ENCODE results near the gene DNAL4. TPM values are rescaled to one million over a fixed set of nuclear protein-coding genes. Genes with fewer than 3 reads are reported as not detected.

The DNAL4 gene
- total and polyA plus RNA-seq, 2 donors (not counting 3 experiments of a cell fraction or from before 2014, with no cell fraction given): 12.9 to 22.7 TPM

DNA sequence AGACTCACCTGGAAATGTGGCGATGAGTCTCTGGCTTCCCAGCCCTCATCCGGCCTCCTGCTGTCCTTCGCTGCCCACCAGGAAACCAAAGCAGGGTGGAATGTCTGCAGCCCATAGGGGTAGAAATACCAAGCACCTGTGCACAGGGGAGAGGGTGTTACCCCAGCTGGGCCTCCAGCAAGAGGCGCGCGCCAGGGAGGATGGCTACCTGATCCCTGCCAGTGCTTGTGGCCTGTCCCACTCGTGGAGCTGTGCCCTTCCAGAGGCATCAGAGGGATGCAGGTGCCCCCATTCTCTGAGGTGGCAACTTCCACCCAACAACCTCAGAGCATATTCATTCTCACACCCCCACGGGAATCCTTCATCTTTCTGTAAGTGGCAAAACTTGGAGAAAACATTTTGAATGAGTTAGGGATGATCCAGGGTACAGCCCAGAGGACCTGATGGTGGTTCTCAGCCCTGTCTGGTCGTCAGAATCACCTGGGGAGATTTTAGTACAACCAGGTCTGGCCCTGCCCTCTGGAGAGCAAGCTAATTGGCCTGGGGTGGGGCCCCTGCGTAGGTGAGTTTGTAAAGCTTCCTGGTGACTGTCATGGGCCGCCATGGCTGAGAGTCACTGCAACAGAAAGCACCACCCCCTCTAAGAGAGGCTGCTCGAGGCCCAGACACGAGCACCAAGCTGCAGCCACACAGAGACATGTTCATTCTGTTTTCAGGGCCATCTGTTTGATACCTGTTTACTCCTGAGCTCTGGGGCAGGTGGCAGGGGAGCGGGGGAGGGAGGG lies 48.1 kb downstream of the DNAL4 start:
- Histone ChIP-seq H3K4me2 (ENCODE audit: insufficient read depth, low read length) (no peak overlapping the region), H3K79me2 (ENCODE audit: control insufficient read depth, insufficient read depth, low read length) (no peaks in the 10 kb centered on the region), H3K4me1 (ENCODE audit: control insufficient read depth, extremely low read depth, insufficient read depth, low read length) (no peaks in the 10 kb centered on the region), H2AFZ (ENCODE audit: low read depth, low read length) (no peak overlapping the region), H3K9me1 (replicated peaks; ENCODE audit: control insufficient read depth, extremely low read depth, insufficient read depth, low read length) (no peaks in the 10 kb centered on the region), H3K27me3 (ENCODE audit: control insufficient read depth in 2 of 2, insufficient read depth in 2 of 2, low read length in 2 of 2) (no peaks in the 10 kb centered on the region), H4K20me1 (replicated peaks; ENCODE audit: control insufficient read depth, extremely low read depth, insufficient read depth, low read length) (no peaks in the 10 kb centered on the region), H3K4me3 (replicated peaks in 1 of 3; ENCODE audit: insufficient read depth in 1 of 3, low read depth in 1 of 3, low read length in 3 of 3) (no peak overlapping the region), H3K9me3 (replicated peaks; ENCODE audit: control insufficient read depth, insufficient read depth, low read length) (no peaks in the 10 kb centered on the region), H3K36me3 (ENCODE audit: control insufficient read depth in 2 of 2, extremely low read depth in 1 of 2, insufficient read depth in 2 of 2, low read length in 2 of 2) (peaks cover 19 to 53% of the 10 kb centered on the region in 2 experiments), H3K27ac (ENCODE audit: insufficient read depth, low read depth, low read length) (no peak overlapping the region), H3K9ac (replicated peaks; ENCODE audit: extremely low read depth, insufficient read depth, low read length) (no peak overlapping the region)
- CTCF ChIA-PET: interaction anchor here (1.9 to 2.9 kb wide), 2 partner anchors 20 to 21 kb away, joined by 5 to 10 read pairs; no protein-coding TSS in a partner anchor
- BruUV-seq (replicated peaks): no TSS peak
- POLR2A ChIA-PET: no interaction called here
- FAIRE-seq: no peak
- intact Hi-C loops (cut with micrococcal nuclease) (no loop called here), dilution Hi-C loops (cut with MboI; ENCODE audit: extremely low pct_ligation_motif_present, low sequenced_read_pairs) (no loop called here)
- TF ChIP-seq, protein P1, sequence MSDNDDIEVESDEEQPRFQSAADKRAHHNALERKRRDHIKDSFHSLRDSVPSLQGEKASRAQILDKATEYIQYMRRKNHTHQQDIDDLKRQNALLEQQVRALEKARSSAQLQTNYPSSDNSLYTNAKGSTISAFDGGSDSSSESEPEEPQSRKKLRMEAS (IDR thresholded peaks at IDR 0.05; ENCODE audit: insufficient read depth, insufficient read length): no peak
- TF ChIP-seq, protein P2, sequence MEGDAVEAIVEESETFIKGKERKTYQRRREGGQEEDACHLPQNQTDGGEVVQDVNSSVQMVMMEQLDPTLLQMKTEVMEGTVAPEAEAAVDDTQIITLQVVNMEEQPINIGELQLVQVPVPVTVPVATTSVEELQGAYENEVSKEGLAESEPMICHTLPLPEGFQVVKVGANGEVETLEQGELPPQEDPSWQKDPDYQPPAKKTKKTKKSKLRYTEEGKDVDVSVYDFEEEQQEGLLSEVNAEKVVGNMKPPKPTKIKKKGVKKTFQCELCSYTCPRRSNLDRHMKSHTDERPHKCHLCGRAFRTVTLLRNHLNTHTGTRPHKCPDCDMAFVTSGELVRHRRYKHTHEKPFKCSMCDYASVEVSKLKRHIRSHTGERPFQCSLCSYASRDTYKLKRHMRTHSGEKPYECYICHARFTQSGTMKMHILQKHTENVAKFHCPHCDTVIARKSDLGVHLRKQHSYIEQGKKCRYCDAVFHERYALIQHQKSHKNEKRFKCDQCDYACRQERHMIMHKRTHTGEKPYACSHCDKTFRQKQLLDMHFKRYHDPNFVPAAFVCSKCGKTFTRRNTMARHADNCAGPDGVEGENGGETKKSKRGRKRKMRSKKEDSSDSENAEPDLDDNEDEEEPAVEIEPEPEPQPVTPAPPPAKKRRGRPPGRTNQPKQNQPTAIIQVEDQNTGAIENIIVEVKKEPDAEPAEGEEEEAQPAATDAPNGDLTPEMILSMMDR (IDR thresholded peaks at IDR 0.05; ENCODE audit: extremely low read depth in 1 of 2, insufficient read depth in 1 of 2, low read depth in 1 of 2, low read length in 2 of 2): no peak
- TF ChIP-seq GATA2 (IDR thresholded peaks at IDR 0.05; ENCODE audit: insufficient read depth, insufficient read length, low read depth, low read length): no peak
- no peak for TF ChIP-seq POLR2AphosphoS5 (IDR thresholded peaks at IDR 0.05; ENCODE audit: insufficient read depth, low read depth, low read length)
- TF ChIP-seq EZH2 (IDR thresholded peaks at IDR 0.05; ENCODE audit: borderline replicate concordance, low read depth, low read length, severe bottlenecking): no peak
- no peak for TF ChIP-seq JUN (IDR thresholded peaks at IDR 0.05; ENCODE audit: borderline replicate concordance, insufficient read depth, insufficient read length, low read depth)
- TF ChIP-seq FOS (IDR thresholded peaks at IDR 0.05; ENCODE audit: borderline replicate concordance, insufficient read depth, low read length): no peak
- no peak for TF ChIP-seq MYC (IDR thresholded peaks at IDR 0.05; ENCODE audit: low read depth, low read length)
- no peak for TF ChIP-seq POLR2A (IDR thresholded peaks at IDR 0.05; ENCODE audit: low read depth, low read length)
- no peak for DNase-seq (ENCODE audit: low read depth, low spot score)
